HEK293 (cell line): Measurements from ENCODE around the gene KCP.

Source experiments
- CTCF ChIA-PET: fragments of 350-600 bp; formaldehyde crosslinking; extraction: SDS; loops from one replicate; lab custom pipeline; 2021; ENCODE audit warnings: antibody characterized with exemption; lab: Yijun Ruan, JAX
- POLR2A ChIA-PET: fragments of 300-600 bp; formaldehyde crosslinking; extraction: SDS; loops from one replicate; lab custom pipeline; 2020; ENCODE audit warnings: antibody characterized with exemption, inconsistent platforms; lab: Yijun Ruan, JAX
- H3K27ac ChIP-seq: fragments of 200-500 bp; sonication (Bioruptor generic); 2 replicates; pipeline ENCODE4 v1.5.1; 2014; ENCODE audit warnings: low read depth, low read length, control low read depth, inconsistent platforms; ENCODE audit errors: extremely low read depth
- H3K36me3 ChIP-seq, 2 experiments: fragments of 200-500 bp in 1 of 2; sonication (Bioruptor generic) in 1 of 2; 1 replicate in 1 of 2; 2 replicates in 1 of 2; pipeline ENCODE4 v1.5.1; 2014 to 2017; ENCODE audit warnings: inconsistent platforms in 2 of 2, low read length in 2 of 2; ENCODE audit not compliant: control insufficient read depth in 2 of 2, insufficient read depth in 1 of 2
- H3K4me1 ChIP-seq: fragments of 200-500 bp; sonication (Bioruptor generic); 2 replicates; pipeline ENCODE4 v1.5.1; 2014; ENCODE audit warnings: mild to moderate bottlenecking, low read length, inconsistent platforms; ENCODE audit not compliant: control insufficient read depth, insufficient read depth
- H3K4me3 ChIP-seq: 2 replicates; pipeline ENCODE4 v1.5.1; 2011; ENCODE audit warnings: low read depth, mild to moderate bottlenecking, control low read depth, low read length, moderate library complexity
- H3K9me3 ChIP-seq: fragments of 200-500 bp; sonication (Bioruptor generic); 2 replicates; pipeline ENCODE4 v1.5.1; 2014; ENCODE audit warnings: low read depth, low read length, inconsistent platforms; ENCODE audit not compliant: control insufficient read depth, insufficient read depth
- ZBTB17 ChIP-seq: fragments of 450-650 bp; formaldehyde crosslinking; IDR thresholded peaks from 2 replicates; pipeline ENCODE4 v1.5.1; 2016; ENCODE audit warnings: missing biosample characterization, missing genetic modification characterization
- ZBTB21 ChIP-seq: fragments of 450-650 bp; formaldehyde crosslinking; IDR thresholded peaks from 2 replicates; pipeline ENCODE4 v1.5.1; 2017; ENCODE audit warnings: missing biosample characterization, missing genetic modification characterization
- ZIC2 ChIP-seq: fragments of 450-650 bp; formaldehyde crosslinking; IDR thresholded peaks from 2 replicates; pipeline ENCODE4 v1.5.1; 2016; ENCODE audit warnings: missing biosample characterization, missing genetic modification characterization
- ZNF184 ChIP-seq: fragments of 450-650 bp; IDR thresholded peaks from 2 replicates; pipeline ENCODE4 v1.5.1; 2018; ENCODE audit warnings: missing biosample characterization, mild to moderate bottlenecking, missing genetic modification characterization
- ZNF202 ChIP-seq: fragments of 450-650 bp; formaldehyde crosslinking; IDR thresholded peaks from 2 replicates; pipeline ENCODE4 v1.5.1; 2016; ENCODE audit warnings: missing biosample characterization, missing genetic modification characterization, borderline replicate concordance
- ZNF311 ChIP-seq: fragments of 450-650 bp; formaldehyde crosslinking; IDR thresholded peaks from 2 replicates; pipeline ENCODE4 v1.5.1; 2017; ENCODE audit warnings: missing biosample characterization, missing genetic modification characterization, borderline replicate concordance
- ZNF341 ChIP-seq: fragments of 450-650 bp; formaldehyde crosslinking; IDR thresholded peaks from 2 replicates; pipeline ENCODE4; 2016; ENCODE audit warnings: low read depth, missing biosample characterization, missing genetic modification characterization
- ZNF501 ChIP-seq: fragments of 450-650 bp; formaldehyde crosslinking; IDR thresholded peaks from 2 replicates; pipeline ENCODE4 v1.5.1; 2016; ENCODE audit warnings: missing biosample characterization, missing genetic modification characterization
- ZNF555 ChIP-seq: fragments of 450-650 bp; formaldehyde crosslinking; conservative IDR thresholded peaks from 2 replicates; pipeline ENCODE4 v1.5.1; 2017; ENCODE audit warnings: missing biosample characterization, mild to moderate bottlenecking, missing genetic modification characterization, inconsistent platforms
- ZNF585B ChIP-seq: fragments of 450-650 bp; formaldehyde crosslinking; IDR thresholded peaks from 2 replicates; pipeline ENCODE4 v1.5.1; 2016; ENCODE audit warnings: missing biosample characterization, missing genetic modification characterization
- ZNF621 ChIP-seq: fragments of 450-650 bp; formaldehyde crosslinking; IDR thresholded peaks from 2 replicates; pipeline ENCODE4 v1.5.1; 2017; ENCODE audit warnings: missing biosample characterization, missing genetic modification characterization
- ZNF629 ChIP-seq: fragments of 450-650 bp; formaldehyde crosslinking; IDR thresholded peaks from 2 replicates; pipeline ENCODE4 v1.5.1; 2017; ENCODE audit warnings: missing biosample characterization, missing genetic modification characterization
- ZNF768 ChIP-seq: fragments of 450-650 bp; formaldehyde crosslinking; IDR thresholded peaks from 2 replicates; pipeline ENCODE4 v1.5.1; 2018; ENCODE audit warnings: missing biosample characterization, mild to moderate bottlenecking, missing genetic modification characterization
- TF ChIP-seq, protein P1 (sequence below): fragments of 450-650 bp; formaldehyde crosslinking; IDR thresholded peaks from 2 replicates; pipeline ENCODE4 v1.5.1; 2016; ENCODE audit warnings: missing biosample characterization, missing genetic modification characterization
- TF ChIP-seq, protein P2 (sequence below): fragments of 450-650 bp; IDR thresholded peaks from 2 replicates; pipeline ENCODE4 v1.5.1; 2018; ENCODE audit warnings: missing biosample characterization, mild to moderate bottlenecking, missing genetic modification characterization
- TF ChIP-seq, protein P3 (sequence below): fragments of 450-650 bp; formaldehyde crosslinking; IDR thresholded peaks from 2 replicates; pipeline ENCODE4 v1.5.1; 2016; ENCODE audit warnings: missing biosample characterization, missing genetic modification characterization
- TF ChIP-seq, protein P4 (sequence below): fragments of 450-650 bp; formaldehyde crosslinking; IDR thresholded peaks from 2 replicates; pipeline ENCODE4 v1.5.1; 2016; ENCODE audit warnings: missing biosample characterization, missing genetic modification characterization
- TF ChIP-seq, protein P5 (sequence below): fragments of 450-650 bp; formaldehyde crosslinking; IDR thresholded peaks from 2 replicates; pipeline ENCODE4 v1.5.1; 2017; ENCODE audit warnings: missing biosample characterization, missing genetic modification characterization
- TF ChIP-seq, protein P6 (sequence below): fragments of 450-650 bp; formaldehyde crosslinking; IDR thresholded peaks from 2 replicates; pipeline ENCODE4 v1.5.1; 2016; ENCODE audit warnings: missing biosample characterization, missing genetic modification characterization

The KCP gene

DNA sequence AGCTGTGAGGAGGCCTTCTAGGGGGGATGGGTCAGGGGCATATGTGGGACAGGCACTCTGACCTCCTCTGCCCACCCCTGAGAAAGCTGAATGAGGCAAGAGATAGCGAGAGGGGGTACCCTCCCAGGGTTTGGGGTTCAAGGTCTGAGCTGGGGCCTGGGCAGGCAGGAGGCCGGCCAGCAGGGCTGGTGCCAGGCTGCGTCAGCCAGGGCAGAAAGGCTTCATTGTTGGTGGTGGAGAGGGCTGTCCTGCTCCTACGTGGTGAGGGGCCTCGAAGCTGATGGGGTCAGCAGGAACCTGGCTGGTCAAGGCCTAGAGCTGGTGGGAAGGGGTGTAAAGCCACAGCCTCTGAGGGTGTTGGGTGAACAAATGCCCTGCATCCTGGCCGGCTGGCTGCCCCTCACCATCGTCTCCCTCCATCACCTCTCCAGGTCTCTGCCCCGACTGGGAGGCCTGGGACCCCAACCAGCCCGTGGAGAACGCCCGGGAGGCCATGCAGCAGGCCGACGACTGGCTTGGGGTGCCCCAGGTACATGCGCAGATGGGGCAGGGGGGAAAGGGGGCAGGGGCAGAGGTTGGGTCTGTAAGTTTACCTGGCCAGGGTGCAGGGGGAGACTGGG, 73.7 kb downstream of the KCP start:
- TF ChIP-seq ZNF341 (tag by site-specific recombination) (no peak), ZNF501 (no peak), ZNF555 (tag by site-specific recombination) (no peak), ZNF184 (tag by site-specific recombination) (no peak)
- TF ChIP-seq, protein P1, sequence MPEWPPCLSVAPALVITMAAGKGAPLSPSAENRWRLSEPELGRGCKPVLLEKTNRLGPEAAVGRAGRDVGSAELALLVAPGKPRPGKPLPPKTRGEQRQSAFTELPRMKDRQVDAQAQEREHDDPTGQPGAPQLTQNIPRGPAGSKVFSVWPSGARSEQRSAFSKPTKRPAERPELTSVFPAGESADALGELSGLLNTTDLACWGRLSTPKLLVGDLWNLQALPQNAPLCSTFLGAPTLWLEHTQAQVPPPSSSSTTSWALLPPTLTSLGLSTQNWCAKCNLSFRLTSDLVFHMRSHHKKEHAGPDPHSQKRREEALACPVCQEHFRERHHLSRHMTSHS (tag by site-specific recombination) = no peak
- Histone ChIP-seq H3K4me3 (no peak overlapping the region), H3K4me1 (no peaks in the 10 kb centered on the region), H3K27ac (no peak overlapping the region), H3K36me3 (peaks cover 0 to 73% of the 10 kb centered on the region in 2 experiments; a peak in 1 of 3 replicates), H3K9me3 (no peaks in the 10 kb centered on the region)
- ChIA-PET POLR2A (no interaction called here), CTCF (interaction anchor here (0.8 kb wide), 1 partner anchor 27 kb away, joined by 3 read pairs; no protein-coding TSS in a partner anchor)

DNA sequence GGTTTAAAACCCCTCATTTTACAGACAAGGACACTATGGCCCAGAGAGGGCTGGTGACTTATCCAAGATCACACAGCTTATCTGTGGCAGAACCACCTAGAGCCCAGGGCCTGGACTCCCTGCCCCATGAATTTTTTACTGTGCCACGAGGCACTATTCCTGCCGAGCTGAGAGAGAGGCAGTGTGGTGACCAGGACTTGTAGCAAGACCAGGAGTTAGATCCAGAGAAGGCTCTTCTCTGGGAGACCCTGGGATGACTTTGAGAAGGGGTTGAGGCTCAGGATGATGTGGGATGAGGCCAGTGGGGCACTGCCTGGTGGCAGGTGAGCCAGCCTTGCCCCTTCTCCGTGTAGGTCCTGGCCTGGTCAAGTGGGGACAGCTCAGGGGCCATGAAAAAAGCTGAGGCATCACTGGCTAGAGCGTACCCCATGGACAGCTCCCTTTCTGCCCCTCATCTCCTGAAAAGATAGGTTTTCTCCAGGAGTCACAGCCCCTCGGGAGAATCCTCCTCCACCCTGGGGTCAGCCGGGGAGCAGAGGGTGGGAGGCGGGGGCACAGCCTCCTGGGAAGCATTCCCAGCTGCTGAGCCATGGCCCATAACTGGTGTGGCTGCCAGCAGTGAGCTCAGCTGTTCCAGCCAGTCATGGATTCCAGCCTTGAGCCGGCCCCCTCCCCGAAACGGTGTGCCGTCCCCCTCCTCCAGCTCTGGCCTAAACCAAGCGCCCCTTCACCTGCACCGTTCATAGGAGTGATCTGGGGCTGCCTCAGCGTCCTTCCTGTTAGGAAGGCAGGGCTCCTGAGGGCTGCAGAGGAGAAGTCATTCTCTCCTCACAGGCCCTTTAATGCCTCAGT, 74.5 kb downstream of the KCP start:
- Histone ChIP-seq H3K27ac (no peak overlapping the region), H3K9me3 (no peaks in the 10 kb centered on the region), H3K4me1 (no peaks in the 10 kb centered on the region), H3K4me3 (no peak overlapping the region), H3K36me3 (peaks cover 0 to 65% of the 10 kb centered on the region in 2 experiments; a peak in 1 of 3 replicates)
- ChIA-PET CTCF (interaction anchor here (0.7 to 0.8 kb wide), 2 partner anchors 28 to 329 kb away, joined by 3 read pairs; no protein-coding TSS in a partner anchor), POLR2A (interaction anchor here (0.6 to 0.8 kb wide), 2 partner anchors 45 to 700 kb away, joined by 3 to 6 read pairs; no protein-coding TSS in a partner anchor)
- peak; percentile 49; the same call in 1 of the 2 replicates for TF ChIP-seq ZNF768 (tag by site-specific recombination)
- no peak for TF ChIP-seq ZBTB21

DNA sequence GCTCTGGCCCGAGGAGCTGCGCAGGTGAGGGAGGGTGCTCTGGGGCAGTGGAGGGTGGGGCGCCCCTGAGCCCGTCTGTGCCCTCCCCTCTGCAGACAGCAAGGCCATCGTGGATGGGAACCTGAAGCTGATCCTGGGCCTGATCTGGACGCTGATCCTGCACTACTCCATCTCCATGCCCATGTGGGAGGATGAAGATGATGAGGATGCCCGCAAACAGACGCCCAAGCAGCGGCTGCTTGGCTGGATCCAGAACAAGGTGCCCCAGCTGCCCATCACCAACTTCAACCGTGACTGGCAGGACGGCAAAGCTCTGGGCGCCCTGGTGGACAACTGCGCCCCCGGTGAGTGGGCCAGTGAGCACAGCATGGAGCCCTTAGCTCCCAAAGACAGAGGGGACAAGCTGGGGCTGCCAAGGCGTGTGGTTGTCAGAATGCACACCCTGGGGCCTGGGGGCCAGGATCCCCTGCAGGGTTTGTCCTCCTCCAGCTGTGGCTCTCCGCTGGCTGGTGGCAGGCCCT, 75.2 kb downstream of the KCP start:
- POLR2A ChIA-PET = interaction anchor here (0.6 to 0.8 kb wide), 2 partner anchors 44 to 700 kb away, joined by 3 to 6 read pairs; no protein-coding TSS in a partner anchor
- CTCF ChIA-PET = interaction anchor here (0.7 kb wide), 1 partner anchor 330 kb away, joined by 3 read pairs; no protein-coding TSS in a partner anchor
- peaks cover 0 to 57% of the 10 kb centered on the region in 2 experiments; a peak in 1 of 3 replicates for H3K36me3 ChIP-seq
- no peak overlapping the region for H3K27ac ChIP-seq
- no peaks in the 10 kb centered on the region for H3K4me1 ChIP-seq
- H3K9me3 ChIP-seq = no peaks in the 10 kb centered on the region
- H3K4me3 ChIP-seq = no peak overlapping the region
- TF ChIP-seq ZNF202 (tag by site-specific recombination) (no peak), ZNF585B (tag by site-specific recombination) (no peak), ZNF629 (tag by site-specific recombination) (no peak), ZBTB17 (tag by site-specific recombination) (no peak), ZNF184 (tag by site-specific recombination) (no peak), ZIC2 (peak; percentile 64), ZNF621 (tag by site-specific recombination) (no peak), ZNF311 (no peak)
- TF ChIP-seq, protein P2, sequence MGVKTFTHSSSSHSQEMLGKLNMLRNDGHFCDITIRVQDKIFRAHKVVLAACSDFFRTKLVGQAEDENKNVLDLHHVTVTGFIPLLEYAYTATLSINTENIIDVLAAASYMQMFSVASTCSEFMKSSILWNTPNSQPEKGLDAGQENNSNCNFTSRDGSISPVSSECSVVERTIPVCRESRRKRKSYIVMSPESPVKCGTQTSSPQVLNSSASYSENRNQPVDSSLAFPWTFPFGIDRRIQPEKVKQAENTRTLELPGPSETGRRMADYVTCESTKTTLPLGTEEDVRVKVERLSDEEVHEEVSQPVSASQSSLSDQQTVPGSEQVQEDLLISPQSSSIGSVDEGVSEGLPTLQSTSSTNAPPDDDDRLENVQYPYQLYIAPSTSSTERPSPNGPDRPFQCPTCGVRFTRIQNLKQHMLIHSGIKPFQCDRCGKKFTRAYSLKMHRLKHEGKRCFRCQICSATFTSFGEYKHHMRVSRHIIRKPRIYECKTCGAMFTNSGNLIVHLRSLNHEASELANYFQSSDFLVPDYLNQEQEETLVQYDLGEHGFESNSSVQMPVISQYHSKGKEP (tag by site-specific recombination) = no peak
- TF ChIP-seq, protein P3, sequence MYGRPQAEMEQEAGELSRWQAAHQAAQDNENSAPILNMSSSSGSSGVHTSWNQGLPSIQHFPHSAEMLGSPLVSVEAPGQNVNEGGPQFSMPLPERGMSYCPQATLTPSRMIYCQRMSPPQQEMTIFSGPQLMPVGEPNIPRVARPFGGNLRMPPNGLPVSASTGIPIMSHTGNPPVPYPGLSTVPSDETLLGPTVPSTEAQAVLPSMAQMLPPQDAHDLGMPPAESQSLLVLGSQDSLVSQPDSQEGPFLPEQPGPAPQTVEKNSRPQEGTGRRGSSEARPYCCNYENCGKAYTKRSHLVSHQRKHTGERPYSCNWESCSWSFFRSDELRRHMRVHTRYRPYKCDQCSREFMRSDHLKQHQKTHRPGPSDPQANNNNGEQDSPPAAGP (tag by site-specific recombination) = no peak
- TF ChIP-seq, protein P4, sequence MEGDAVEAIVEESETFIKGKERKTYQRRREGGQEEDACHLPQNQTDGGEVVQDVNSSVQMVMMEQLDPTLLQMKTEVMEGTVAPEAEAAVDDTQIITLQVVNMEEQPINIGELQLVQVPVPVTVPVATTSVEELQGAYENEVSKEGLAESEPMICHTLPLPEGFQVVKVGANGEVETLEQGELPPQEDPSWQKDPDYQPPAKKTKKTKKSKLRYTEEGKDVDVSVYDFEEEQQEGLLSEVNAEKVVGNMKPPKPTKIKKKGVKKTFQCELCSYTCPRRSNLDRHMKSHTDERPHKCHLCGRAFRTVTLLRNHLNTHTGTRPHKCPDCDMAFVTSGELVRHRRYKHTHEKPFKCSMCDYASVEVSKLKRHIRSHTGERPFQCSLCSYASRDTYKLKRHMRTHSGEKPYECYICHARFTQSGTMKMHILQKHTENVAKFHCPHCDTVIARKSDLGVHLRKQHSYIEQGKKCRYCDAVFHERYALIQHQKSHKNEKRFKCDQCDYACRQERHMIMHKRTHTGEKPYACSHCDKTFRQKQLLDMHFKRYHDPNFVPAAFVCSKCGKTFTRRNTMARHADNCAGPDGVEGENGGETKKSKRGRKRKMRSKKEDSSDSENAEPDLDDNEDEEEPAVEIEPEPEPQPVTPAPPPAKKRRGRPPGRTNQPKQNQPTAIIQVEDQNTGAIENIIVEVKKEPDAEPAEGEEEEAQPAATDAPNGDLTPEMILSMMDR = no peak
- TF ChIP-seq, protein P5, sequence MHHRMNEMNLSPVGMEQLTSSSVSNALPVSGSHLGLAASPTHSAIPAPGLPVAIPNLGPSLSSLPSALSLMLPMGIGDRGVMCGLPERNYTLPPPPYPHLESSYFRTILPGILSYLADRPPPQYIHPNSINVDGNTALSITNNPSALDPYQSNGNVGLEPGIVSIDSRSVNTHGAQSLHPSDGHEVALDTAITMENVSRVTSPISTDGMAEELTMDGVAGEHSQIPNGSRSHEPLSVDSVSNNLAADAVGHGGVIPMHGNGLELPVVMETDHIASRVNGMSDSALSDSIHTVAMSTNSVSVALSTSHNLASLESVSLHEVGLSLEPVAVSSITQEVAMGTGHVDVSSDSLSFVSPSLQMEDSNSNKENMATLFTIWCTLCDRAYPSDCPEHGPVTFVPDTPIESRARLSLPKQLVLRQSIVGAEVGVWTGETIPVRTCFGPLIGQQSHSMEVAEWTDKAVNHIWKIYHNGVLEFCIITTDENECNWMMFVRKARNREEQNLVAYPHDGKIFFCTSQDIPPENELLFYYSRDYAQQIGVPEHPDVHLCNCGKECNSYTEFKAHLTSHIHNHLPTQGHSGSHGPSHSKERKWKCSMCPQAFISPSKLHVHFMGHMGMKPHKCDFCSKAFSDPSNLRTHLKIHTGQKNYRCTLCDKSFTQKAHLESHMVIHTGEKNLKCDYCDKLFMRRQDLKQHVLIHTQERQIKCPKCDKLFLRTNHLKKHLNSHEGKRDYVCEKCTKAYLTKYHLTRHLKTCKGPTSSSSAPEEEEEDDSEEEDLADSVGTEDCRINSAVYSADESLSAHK (tag by site-specific recombination) = no peak
- TF ChIP-seq, protein P6, sequence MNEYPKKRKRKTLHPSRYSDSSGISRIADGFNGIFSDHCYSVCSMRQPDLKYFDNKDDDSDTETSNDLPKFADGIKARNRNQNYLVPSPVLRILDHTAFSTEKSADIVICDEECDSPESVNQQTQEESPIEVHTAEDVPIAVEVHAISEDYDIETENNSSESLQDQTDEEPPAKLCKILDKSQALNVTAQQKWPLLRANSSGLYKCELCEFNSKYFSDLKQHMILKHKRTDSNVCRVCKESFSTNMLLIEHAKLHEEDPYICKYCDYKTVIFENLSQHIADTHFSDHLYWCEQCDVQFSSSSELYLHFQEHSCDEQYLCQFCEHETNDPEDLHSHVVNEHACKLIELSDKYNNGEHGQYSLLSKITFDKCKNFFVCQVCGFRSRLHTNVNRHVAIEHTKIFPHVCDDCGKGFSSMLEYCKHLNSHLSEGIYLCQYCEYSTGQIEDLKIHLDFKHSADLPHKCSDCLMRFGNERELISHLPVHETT (tag by site-specific recombination) = no peak
